ENCODE data around the gene ZDHHC11B. TPM values are rescaled to one million over a fixed set of nuclear protein-coding genes. Genes with fewer than 3 reads are reported as not detected.
"Not testable (repeated sequence)": the region's sequence is repeated elsewhere in the genome, so short reads cannot be mapped to it uniquely, and the experiment has no call there.

Gene ZDHHC11B
- total and polyA plus RNA-seq, 2 donors = 0.71 to 2.2 TPM

DNA sequence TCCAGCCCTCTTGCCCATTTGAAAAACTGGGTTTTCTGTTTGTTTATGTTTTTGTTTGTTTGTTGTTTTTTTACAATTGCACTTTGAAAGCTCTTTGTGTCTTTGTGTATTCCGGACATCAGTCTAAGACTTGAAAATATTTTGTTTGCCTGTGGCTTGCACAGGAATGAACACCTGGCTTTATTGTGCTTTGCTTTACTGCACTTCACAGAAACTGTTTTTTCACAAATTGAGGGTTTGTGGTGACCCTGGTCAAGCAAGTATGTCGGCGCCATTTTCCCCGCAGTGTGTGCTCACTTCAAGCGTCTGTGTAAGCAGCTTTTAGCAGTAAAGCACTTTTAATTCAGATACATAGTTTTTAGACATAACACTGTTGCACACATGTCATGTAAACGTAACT, 42.3 kb downstream of the ZDHHC11B start:
- not testable (repeated sequence) for H3K27ac ChIP-seq (ENCODE audit: low read depth in 1 of 2, low read length in 1 of 2); H3K4me1 ChIP-seq (ENCODE audit: control insufficient read depth in 2 of 2, insufficient read depth in 2 of 2, low read length in 2 of 2); H3K36me3 ChIP-seq (ENCODE audit: control insufficient read depth in 2 of 2, insufficient read depth in 2 of 2, low read length in 1 of 2); DNase-seq (ENCODE audit: low read depth in 6 of 9, low spot score in 9 of 9); H3K27me3 ChIP-seq (ENCODE audit: control insufficient read depth in 2 of 2, insufficient read depth in 1 of 2, low read length in 1 of 2); H3K9me3 ChIP-seq (ENCODE audit: control insufficient read depth in 2 of 2, insufficient read depth in 1 of 2, low read length in 1 of 2); H3K4me3 ChIP-seq (ENCODE audit: low read length in 2 of 2)
- WGBS = 71% methylated on average over 6 of the region's 6 CpGs

DNA sequence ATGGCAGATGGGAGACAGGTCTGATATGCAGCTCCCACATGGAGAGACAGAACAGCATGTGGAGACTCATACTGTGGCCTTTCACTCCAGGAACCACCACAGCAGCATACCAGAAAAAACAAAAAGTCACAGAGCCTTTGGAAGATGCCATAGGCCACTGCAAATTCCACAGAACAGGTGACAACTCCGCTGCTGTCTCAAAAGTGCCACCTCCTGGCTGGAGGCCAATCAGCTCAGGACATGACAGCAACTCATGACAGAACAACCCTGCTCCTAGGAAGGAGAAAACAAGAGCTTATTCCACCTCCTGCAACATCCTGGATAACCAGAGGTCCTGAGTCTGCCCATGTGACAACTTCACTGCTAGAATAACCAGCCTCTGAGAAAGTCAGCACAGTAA, 50.4 kb downstream of the ZDHHC11B start:
- not testable (repeated sequence) for H3K4me3 ChIP-seq (ENCODE audit: low read length in 2 of 2); H3K36me3 ChIP-seq (ENCODE audit: control insufficient read depth in 2 of 2, insufficient read depth in 2 of 2, low read length in 1 of 2); H3K27me3 ChIP-seq (ENCODE audit: control insufficient read depth in 2 of 2, insufficient read depth in 1 of 2, low read length in 1 of 2); H3K4me1 ChIP-seq (ENCODE audit: control insufficient read depth in 2 of 2, insufficient read depth in 2 of 2, low read length in 2 of 2); DNase-seq (ENCODE audit: low read depth in 6 of 9, low spot score in 9 of 9); H3K9me3 ChIP-seq (ENCODE audit: control insufficient read depth in 2 of 2, insufficient read depth in 1 of 2, low read length in 1 of 2); H3K27ac ChIP-seq (ENCODE audit: low read depth in 1 of 2, low read length in 1 of 2)
- 92% methylated on average over 1 of the region's 1 CpG for WGBS

GRCh38 chr5:732754-733454, 51.6 kb downstream of the ZDHHC11B start:
- WGBS = 93% methylated on average over 9 of the region's 10 CpGs
- H3K4me1 ChIP-seq (ENCODE audit: control insufficient read depth in 2 of 2, insufficient read depth in 2 of 2, low read length in 2 of 2); H3K4me3 ChIP-seq (ENCODE audit: low read length in 2 of 2); H3K27me3 ChIP-seq (ENCODE audit: control insufficient read depth in 2 of 2, insufficient read depth in 1 of 2, low read length in 1 of 2); H3K27ac ChIP-seq (ENCODE audit: low read depth in 1 of 2, low read length in 1 of 2); H3K9me3 ChIP-seq (ENCODE audit: control insufficient read depth in 2 of 2, insufficient read depth in 1 of 2, low read length in 1 of 2); H3K36me3 ChIP-seq (ENCODE audit: control insufficient read depth in 2 of 2, insufficient read depth in 2 of 2, low read length in 1 of 2); DNase-seq (ENCODE audit: low read depth in 6 of 9, low spot score in 9 of 9): not testable (repeated sequence)

GRCh38 chr5:729225-729624, 55.3 kb downstream of the ZDHHC11B start:
- DNase-seq (ENCODE audit: low read depth in 6 of 9, low spot score in 9 of 9); H3K9me3 ChIP-seq (ENCODE audit: control insufficient read depth in 2 of 2, insufficient read depth in 1 of 2, low read length in 1 of 2); H3K36me3 ChIP-seq (ENCODE audit: control insufficient read depth in 2 of 2, insufficient read depth in 2 of 2, low read length in 1 of 2); H3K4me3 ChIP-seq (ENCODE audit: low read length in 2 of 2); H3K27ac ChIP-seq (ENCODE audit: low read depth in 1 of 2, low read length in 1 of 2); H3K27me3 ChIP-seq (ENCODE audit: control insufficient read depth in 2 of 2, insufficient read depth in 1 of 2, low read length in 1 of 2); H3K4me1 ChIP-seq (ENCODE audit: control insufficient read depth in 2 of 2, insufficient read depth in 2 of 2, low read length in 2 of 2): not testable (repeated sequence)
- WGBS = 90% methylated on average over 5 of the region's 7 CpGs

- not testable (repeated sequence) for H3K4me1 ChIP-seq (ENCODE audit: control insufficient read depth in 2 of 2, insufficient read depth in 2 of 2, low read length in 2 of 2); H3K27ac ChIP-seq (ENCODE audit: low read depth in 1 of 2, low read length in 1 of 2); DNase-seq (ENCODE audit: low read depth in 6 of 9, low spot score in 9 of 9); H3K36me3 ChIP-seq (ENCODE audit: control insufficient read depth in 2 of 2, insufficient read depth in 2 of 2, low read length in 1 of 2); H3K4me3 ChIP-seq (ENCODE audit: low read length in 2 of 2); H3K9me3 ChIP-seq (ENCODE audit: control insufficient read depth in 2 of 2, insufficient read depth in 1 of 2, low read length in 1 of 2); H3K27me3 ChIP-seq (ENCODE audit: control insufficient read depth in 2 of 2, insufficient read depth in 1 of 2, low read length in 1 of 2)
- 42% methylated on average over 8 of the region's 9 CpGs for WGBS
Observed at GRCh38 chr5:727087-727486, 57.4 kb downstream of the ZDHHC11B start.

DNA sequence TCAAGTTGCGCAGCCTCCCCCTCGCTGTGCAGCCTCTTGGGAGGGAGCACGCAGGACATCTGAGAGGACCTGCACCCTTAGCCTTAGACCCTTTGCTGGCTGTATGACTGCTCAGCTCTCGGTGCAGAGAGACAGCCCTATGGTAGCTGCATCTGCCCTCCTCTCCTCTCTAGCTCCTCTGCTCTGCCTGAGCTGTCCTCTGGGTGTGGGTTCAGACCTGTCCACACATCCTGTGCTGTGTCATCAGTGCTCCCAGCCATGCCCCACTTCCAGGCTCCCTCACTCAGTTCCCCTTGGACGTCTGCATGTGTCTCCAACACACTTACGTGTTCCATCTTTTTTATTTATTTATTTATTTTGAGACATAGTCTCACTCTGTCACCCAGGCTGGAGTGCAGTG, 60.7 kb downstream of the ZDHHC11B start:
- not testable (repeated sequence) for H3K36me3 ChIP-seq (ENCODE audit: control insufficient read depth in 2 of 2, insufficient read depth in 2 of 2, low read length in 1 of 2); H3K4me1 ChIP-seq (ENCODE audit: control insufficient read depth in 2 of 2, insufficient read depth in 2 of 2, low read length in 2 of 2); H3K9me3 ChIP-seq (ENCODE audit: control insufficient read depth in 2 of 2, insufficient read depth in 1 of 2, low read length in 1 of 2); H3K4me3 ChIP-seq (ENCODE audit: low read length in 2 of 2); H3K27ac ChIP-seq (ENCODE audit: low read depth in 1 of 2, low read length in 1 of 2); DNase-seq (ENCODE audit: low read depth in 6 of 9, low spot score in 9 of 9); H3K27me3 ChIP-seq (ENCODE audit: control insufficient read depth in 2 of 2, insufficient read depth in 1 of 2, low read length in 1 of 2)
- WGBS = 81% methylated on average over 3 of the region's 6 CpGs

- not testable (repeated sequence) for DNase-seq (ENCODE audit: low read depth in 6 of 9, low spot score in 9 of 9); H3K27ac ChIP-seq (ENCODE audit: low read depth in 1 of 2, low read length in 1 of 2); H3K9me3 ChIP-seq (ENCODE audit: control insufficient read depth in 2 of 2, insufficient read depth in 1 of 2, low read length in 1 of 2); H3K36me3 ChIP-seq (ENCODE audit: control insufficient read depth in 2 of 2, insufficient read depth in 2 of 2, low read length in 1 of 2); H3K4me1 ChIP-seq (ENCODE audit: control insufficient read depth in 2 of 2, insufficient read depth in 2 of 2, low read length in 2 of 2); H3K4me3 ChIP-seq (ENCODE audit: low read length in 2 of 2); H3K27me3 ChIP-seq (ENCODE audit: control insufficient read depth in 2 of 2, insufficient read depth in 1 of 2, low read length in 1 of 2)
- WGBS = 82% methylated on average over 3 of the region's 4 CpGs
Observed at GRCh38 chr5:723309-723708, 61.2 kb downstream of the ZDHHC11B start.

DNA sequence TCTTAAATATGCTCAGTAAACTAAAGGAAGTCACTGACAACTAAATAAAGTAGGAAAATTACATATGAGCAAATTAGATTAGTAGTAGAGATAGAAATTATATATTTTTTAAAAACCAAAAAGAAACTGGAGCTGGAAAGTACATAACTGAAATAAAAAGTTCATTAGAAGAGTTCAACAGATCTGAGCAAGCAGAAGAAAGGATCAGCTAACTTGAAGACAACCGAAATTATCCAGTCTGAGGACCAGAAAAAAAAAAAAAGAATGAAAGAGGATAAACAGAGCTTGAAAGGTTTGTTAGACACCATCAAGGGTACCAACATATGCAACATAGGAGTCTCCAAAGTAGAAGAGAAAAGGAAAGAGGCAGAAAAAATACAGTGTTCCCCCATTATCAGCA, 65.2 kb downstream of the ZDHHC11B start:
- H3K9me3 ChIP-seq (ENCODE audit: control insufficient read depth in 2 of 2, insufficient read depth in 1 of 2, low read length in 1 of 2); H3K27me3 ChIP-seq (ENCODE audit: control insufficient read depth in 2 of 2, insufficient read depth in 1 of 2, low read length in 1 of 2); DNase-seq (ENCODE audit: low read depth in 6 of 9, low spot score in 9 of 9); H3K4me1 ChIP-seq (ENCODE audit: control insufficient read depth in 2 of 2, insufficient read depth in 2 of 2, low read length in 2 of 2); H3K36me3 ChIP-seq (ENCODE audit: control insufficient read depth in 2 of 2, insufficient read depth in 2 of 2, low read length in 1 of 2); H3K4me3 ChIP-seq (ENCODE audit: low read length in 2 of 2); H3K27ac ChIP-seq (ENCODE audit: low read depth in 1 of 2, low read length in 1 of 2): not testable (repeated sequence)
- WGBS = 98% methylated on average over 1 of the region's 1 CpG

GRCh38 chr5:717143-717542, 67.4 kb downstream of the ZDHHC11B start:
- Histone ChIP-seq H3K27me3 (ENCODE audit: control insufficient read depth in 2 of 2, insufficient read depth in 1 of 2, low read length in 1 of 2) (no peaks in the 10 kb centered on the region), H3K4me1 (ENCODE audit: control insufficient read depth in 2 of 2, insufficient read depth in 2 of 2, low read length in 2 of 2) (no peaks in the 10 kb centered on the region), H3K4me3 (ENCODE audit: low read length in 2 of 2) (no peak overlapping the region), H3K36me3 (ENCODE audit: control insufficient read depth in 2 of 2, insufficient read depth in 2 of 2, low read length in 1 of 2) (no peaks in the 10 kb centered on the region), H3K27ac (ENCODE audit: low read depth in 1 of 2, low read length in 1 of 2) (no peak overlapping the region), H3K9me3 (ENCODE audit: control insufficient read depth in 2 of 2, insufficient read depth in 1 of 2, low read length in 1 of 2) (peaks cover 0 to 1% of the 10 kb centered on the region in 2 donors)
- WGBS = 82% methylated on average over 7 of the region's 7 CpGs
- no peak for DNase-seq (ENCODE audit: low read depth in 6 of 9, low spot score in 9 of 9)

GRCh38 chr5:716740-717139, 67.8 kb downstream of the ZDHHC11B start:
- 92% methylated on average over 4 of the region's 4 CpGs for WGBS
- not testable (repeated sequence) for H3K4me1 ChIP-seq (ENCODE audit: control insufficient read depth in 2 of 2, insufficient read depth in 2 of 2, low read length in 2 of 2); DNase-seq (ENCODE audit: low read depth in 6 of 9, low spot score in 9 of 9); H3K27me3 ChIP-seq (ENCODE audit: control insufficient read depth in 2 of 2, insufficient read depth in 1 of 2, low read length in 1 of 2); H3K4me3 ChIP-seq (ENCODE audit: low read length in 2 of 2); H3K36me3 ChIP-seq (ENCODE audit: control insufficient read depth in 2 of 2, insufficient read depth in 2 of 2, low read length in 1 of 2); H3K27ac ChIP-seq (ENCODE audit: low read depth in 1 of 2, low read length in 1 of 2); H3K9me3 ChIP-seq (ENCODE audit: control insufficient read depth in 2 of 2, insufficient read depth in 1 of 2, low read length in 1 of 2)
